Measurements from ENCODE around the gene MAP2. TPM values are rescaled to one million over a fixed set of nuclear protein-coding genes. Genes with fewer than 3 reads are reported as not detected.

MAP2 gene
- total RNA-seq, 1 donor from 2014 or later: 16.5 TPM

DNA sequence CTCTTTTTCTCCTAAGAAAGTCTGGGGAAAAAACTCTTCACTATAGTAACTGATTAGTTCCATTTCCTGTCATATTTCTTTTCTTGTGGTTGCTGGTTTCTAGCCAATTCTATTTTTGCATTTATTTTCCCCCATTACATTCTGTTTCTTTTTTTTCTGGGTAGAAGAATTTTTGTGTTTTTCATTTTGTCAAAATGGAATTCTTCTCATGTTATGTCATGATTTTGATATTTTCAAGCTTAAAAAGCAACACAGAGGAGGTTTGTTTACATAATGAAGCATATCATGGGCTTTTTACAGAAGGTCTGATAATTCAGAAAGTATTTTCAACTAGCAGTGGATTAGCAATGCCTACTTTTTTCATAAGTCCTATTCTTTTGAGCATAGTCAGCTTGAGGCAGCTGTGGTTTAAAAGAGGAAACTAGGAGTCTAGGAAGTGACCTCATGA, 102.0 kb downstream of the MAP2 start:
- Mint-ChIP-seq H3K27ac (no peak overlapping the region), H3K27me3 (no peaks in the 10 kb centered on the region), H3K36me3 (ENCODE audit: insufficient read depth) (no peaks in the 10 kb centered on the region), H3K4me1 (ENCODE audit: low read depth) (no peaks in the 10 kb centered on the region), H3K4me3 (ENCODE audit: low read depth) (no peak overlapping the region), H3K9me3 (ENCODE audit: low read depth) (no peaks in the 10 kb centered on the region)
- DNase-seq (ENCODE audit: low spot score, unreplicated experiment): no peak
- TF ChIP-seq, protein P1, sequence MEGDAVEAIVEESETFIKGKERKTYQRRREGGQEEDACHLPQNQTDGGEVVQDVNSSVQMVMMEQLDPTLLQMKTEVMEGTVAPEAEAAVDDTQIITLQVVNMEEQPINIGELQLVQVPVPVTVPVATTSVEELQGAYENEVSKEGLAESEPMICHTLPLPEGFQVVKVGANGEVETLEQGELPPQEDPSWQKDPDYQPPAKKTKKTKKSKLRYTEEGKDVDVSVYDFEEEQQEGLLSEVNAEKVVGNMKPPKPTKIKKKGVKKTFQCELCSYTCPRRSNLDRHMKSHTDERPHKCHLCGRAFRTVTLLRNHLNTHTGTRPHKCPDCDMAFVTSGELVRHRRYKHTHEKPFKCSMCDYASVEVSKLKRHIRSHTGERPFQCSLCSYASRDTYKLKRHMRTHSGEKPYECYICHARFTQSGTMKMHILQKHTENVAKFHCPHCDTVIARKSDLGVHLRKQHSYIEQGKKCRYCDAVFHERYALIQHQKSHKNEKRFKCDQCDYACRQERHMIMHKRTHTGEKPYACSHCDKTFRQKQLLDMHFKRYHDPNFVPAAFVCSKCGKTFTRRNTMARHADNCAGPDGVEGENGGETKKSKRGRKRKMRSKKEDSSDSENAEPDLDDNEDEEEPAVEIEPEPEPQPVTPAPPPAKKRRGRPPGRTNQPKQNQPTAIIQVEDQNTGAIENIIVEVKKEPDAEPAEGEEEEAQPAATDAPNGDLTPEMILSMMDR (IDR thresholded peaks at IDR 0.05; ENCODE audit: unreplicated experiment): no peak

DNA sequence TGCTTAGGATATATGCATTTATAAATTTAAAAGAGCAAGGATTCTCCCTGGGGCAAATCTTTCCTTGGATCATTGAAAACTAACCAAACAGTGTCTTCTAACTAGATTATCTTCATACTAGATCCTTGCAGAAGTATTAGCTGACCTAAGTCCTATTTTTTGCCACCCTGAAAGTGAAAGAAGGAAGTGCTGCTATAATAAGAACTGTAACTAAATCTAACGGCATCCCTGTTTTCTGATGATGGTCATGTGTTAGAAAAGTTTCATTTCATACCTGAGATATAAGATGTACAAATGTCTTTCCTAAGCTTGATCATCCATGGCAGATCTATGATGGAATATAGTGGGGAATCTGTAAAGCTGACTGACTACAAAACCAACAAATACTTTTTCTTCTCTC, 102.7 kb downstream of the MAP2 start:
- Mint-ChIP-seq H3K4me1 (ENCODE audit: low read depth) (no peaks in the 10 kb centered on the region), H3K4me3 (ENCODE audit: low read depth) (no peak overlapping the region), H3K36me3 (ENCODE audit: insufficient read depth) (no peaks in the 10 kb centered on the region), H3K27ac (no peak overlapping the region), H3K27me3 (no peaks in the 10 kb centered on the region), H3K9me3 (ENCODE audit: low read depth) (no peaks in the 10 kb centered on the region)
- no peak for DNase-seq (ENCODE audit: low spot score, unreplicated experiment)
- TF ChIP-seq, protein P1 (IDR thresholded peaks at IDR 0.05; ENCODE audit: unreplicated experiment): no peak

DNA sequence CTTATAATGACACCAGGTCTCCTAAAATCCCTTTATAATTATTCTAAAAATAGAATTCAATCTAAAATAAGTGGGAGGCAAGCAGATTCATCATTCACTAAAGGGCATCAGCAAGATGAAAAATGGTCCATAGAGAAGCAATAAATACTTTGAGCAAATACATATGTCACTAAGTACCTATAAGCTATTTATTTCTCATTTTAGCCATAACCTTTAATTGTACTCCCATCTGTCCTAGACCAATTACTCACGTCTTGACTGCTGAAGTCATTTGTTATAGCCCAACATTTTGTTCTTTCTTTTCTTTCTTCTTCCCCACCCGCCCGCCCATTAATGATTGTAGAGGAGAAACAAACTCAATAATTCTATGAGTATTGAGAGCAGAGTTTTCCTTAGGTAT, 105.7 kb downstream of the MAP2 start:
- H3K4me1 Mint-ChIP-seq (ENCODE audit: low read depth): peaks cover 4% of the 10 kb centered on the region
- TF ChIP-seq, protein P1 (IDR thresholded peaks at IDR 0.05; ENCODE audit: unreplicated experiment): no peak
- no peaks in the 10 kb centered on the region for H3K9me3 Mint-ChIP-seq (ENCODE audit: low read depth)
- H3K27me3 Mint-ChIP-seq: no peaks in the 10 kb centered on the region
- no peak overlapping the region for H3K4me3 Mint-ChIP-seq (ENCODE audit: low read depth)
- H3K27ac Mint-ChIP-seq: no peak overlapping the region
- no peaks in the 10 kb centered on the region for H3K36me3 Mint-ChIP-seq (ENCODE audit: insufficient read depth)
- no peak for DNase-seq (ENCODE audit: low spot score, unreplicated experiment)

DNA sequence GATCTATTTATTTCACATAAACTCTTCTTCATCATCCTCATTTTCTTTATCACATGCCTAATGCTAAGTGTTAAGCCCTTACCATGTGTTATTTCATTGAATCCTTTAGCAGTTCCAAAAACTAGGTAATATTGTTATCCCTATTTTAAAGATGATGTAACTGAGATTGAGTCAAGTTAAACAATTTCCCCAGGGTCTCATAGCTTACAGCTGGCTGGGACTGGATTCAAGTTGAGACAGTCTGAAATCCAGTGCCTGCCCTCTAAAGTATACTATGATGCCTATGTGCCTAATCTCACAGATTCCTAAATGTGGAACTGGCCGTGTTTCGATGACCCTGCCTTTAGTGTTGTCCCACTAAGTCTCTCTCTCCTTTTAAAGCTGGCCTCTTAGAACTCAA, 108.5 kb downstream of the MAP2 start:
- Mint-ChIP-seq H3K36me3 (ENCODE audit: insufficient read depth) (no peaks in the 10 kb centered on the region), H3K4me1 (ENCODE audit: low read depth) (peaks cover 4% of the 10 kb centered on the region), H3K9me3 (ENCODE audit: low read depth) (no peaks in the 10 kb centered on the region), H3K27me3 (no peaks in the 10 kb centered on the region), H3K4me3 (ENCODE audit: low read depth) (no peak overlapping the region), H3K27ac (no peak overlapping the region)
- TF ChIP-seq, protein P1 (IDR thresholded peaks at IDR 0.05; ENCODE audit: unreplicated experiment): no peak
- DNase-seq (ENCODE audit: low spot score, unreplicated experiment): no peak

DNA sequence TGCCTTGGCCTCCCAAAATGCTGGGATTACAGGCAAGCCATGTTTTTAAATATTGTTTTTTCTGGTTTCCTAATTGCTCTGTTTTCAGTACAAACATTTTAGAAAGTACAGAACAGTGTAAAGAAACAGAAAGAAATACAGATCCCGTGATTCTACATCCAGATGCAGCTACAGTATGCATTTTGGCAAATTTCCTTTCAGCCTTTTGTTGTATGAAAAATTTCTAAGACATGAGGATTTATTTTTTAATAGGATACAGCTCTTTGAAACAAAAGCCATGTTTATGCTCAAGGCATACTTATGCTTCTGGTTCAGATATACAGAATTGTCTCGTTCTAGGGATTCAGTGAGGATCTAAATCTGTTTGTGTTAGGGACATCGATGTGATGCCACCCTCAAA, 109.5 kb downstream of the MAP2 start:
- DNase-seq (ENCODE audit: low spot score, unreplicated experiment): no peak
- no peaks in the 10 kb centered on the region for H3K27me3 Mint-ChIP-seq

More for the DNA sequence above, 109.5 kb downstream of the MAP2 start:
- no peak overlapping the region for H3K27ac Mint-ChIP-seq
- peaks cover 4% of the 10 kb centered on the region for H3K4me1 Mint-ChIP-seq (ENCODE audit: low read depth)
- no peaks in the 10 kb centered on the region for H3K9me3 Mint-ChIP-seq (ENCODE audit: low read depth)
- H3K36me3 Mint-ChIP-seq (ENCODE audit: insufficient read depth): no peaks in the 10 kb centered on the region
- TF ChIP-seq, protein P1 (IDR thresholded peaks at IDR 0.05; ENCODE audit: unreplicated experiment): no peak
- no peak overlapping the region for H3K4me3 Mint-ChIP-seq (ENCODE audit: low read depth)
